Stimulated activated CD4-positive, alpha-beta T cell treated with anti-CD3 and anti-CD28 coated beads, Interleukin-2, amount 100 ng/mL, for 4 hours (primary cell): ENCODE data around the gene SCUBE3.

ENCODE experiments used
- DNase-seq: peaks from one replicate; pipeline ENCODE4 v3.0.0-alpha.2; 2020; ENCODE audit warnings: low read depth

SCUBE3 gene

GRCh38 chr6:35213824-35214756, at the start of gene SCUBE3:
Gene SCUBE3, plus strand, starts transcription at chr6:35213956. Its CDS starts 463 bp downstream, at chr6:35214419.
- DNase-seq: no peak

- no peak for DNase-seq
Measured at GRCh38 chr6:35164277-35164676, 49.5 kb upstream of the SCUBE3 start.

- no peak for DNase-seq
Measured at GRCh38 chr6:35164868-35165267, 48.9 kb upstream of the SCUBE3 start.

- DNase-seq: no peak
Measured at GRCh38 chr6:35165630-35166071, 48.1 kb upstream of the SCUBE3 start.

GRCh38 chr6:35166116-35166515, 47.6 kb upstream of the SCUBE3 start:
- no peak for DNase-seq

DNA sequence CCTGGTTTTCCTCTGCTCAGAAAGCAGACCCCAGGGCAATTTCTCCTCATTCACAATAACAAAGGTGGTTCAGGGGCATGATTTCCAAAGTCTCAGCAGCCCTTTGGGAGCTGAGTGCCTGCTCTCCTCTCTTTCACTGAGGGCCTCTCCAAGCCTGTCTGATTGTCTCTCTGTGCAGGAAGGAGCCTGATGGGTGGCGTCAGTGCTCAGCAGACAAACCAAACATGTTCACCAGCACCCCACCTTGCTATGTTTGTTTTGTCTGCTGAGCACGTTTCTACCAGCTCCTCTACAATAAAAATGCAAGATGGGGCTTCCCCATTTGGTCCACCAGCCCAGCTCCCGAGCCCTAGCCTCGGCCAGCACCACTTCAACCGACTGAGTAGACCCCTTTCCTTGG, 47.2 kb upstream of the SCUBE3 start:
- DNase-seq: no peak

- DNase-seq: no peak
Measured at GRCh38 chr6:35167505-35167904, 46.3 kb upstream of the SCUBE3 start.

DNA sequence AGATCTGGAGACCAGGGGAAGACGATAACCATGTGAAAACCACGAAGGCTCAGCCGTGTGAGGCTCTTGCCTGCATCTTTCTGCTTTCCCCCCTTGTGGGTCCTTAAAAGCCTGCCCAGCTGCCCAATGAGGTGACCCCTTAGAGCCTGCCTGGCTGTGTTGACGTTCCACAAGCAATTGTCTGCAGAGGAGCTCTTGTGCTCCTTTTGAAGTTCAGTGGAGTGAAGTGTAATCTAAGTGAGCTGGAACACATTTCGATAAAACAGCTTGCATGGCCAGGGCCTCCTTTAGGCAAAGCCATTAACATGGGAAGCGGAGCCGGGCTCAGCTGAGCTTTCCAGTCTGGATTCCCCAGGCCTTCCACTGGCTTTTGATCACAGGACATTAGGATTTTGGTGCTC, 45.3 kb upstream of the SCUBE3 start:
- no peak for DNase-seq

DNA sequence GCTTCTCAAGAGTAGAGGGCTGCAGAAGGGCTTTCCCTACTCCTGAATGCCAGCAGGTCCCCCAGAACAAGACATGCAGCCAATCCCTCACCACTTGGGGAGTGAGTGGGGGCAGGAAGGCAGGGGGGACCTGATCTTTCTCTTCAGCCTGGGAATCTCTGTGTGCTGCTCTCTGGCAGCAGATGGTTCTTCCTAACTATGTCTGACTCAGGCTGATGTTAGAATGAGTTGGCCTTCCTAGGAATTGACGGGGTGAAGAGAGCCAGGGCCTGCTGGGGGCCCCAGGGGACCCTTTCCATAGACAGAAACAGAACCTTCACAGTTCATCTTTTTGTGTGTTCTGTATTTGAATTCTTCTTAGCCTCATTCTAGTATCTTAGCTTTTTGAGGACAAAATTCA, 43.6 kb upstream of the SCUBE3 start:
- no peak for DNase-seq

- DNase-seq: no peak
Measured at GRCh38 chr6:35170891-35171290, 42.9 kb upstream of the SCUBE3 start.

- no peak for DNase-seq
Measured at GRCh38 chr6:35173044-35173426, 40.7 kb upstream of the SCUBE3 start.

GRCh38 chr6:35173427-35174087, 40.2 kb upstream of the SCUBE3 start:
- DNase-seq: no peak

GRCh38 chr6:35174088-35174434, 39.7 kb upstream of the SCUBE3 start:
- DNase-seq: no peak

DNA sequence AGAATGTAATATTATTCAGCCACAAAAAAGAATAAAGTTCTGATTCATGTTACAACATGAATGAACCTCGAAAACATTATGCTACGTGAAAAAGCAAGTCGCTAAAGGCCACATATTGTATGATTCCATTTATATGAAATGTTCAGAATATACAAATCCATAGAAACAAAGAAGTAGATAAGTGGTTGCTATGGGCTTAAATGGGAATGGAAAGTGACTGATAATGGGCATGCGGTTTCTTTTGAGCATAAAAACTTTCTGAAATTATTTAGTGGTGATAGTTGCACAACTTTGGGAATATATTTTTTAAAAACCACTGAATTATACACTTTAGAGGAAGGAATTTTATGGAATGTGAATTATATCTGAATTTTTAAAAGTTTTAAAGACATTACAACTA, 39.3 kb upstream of the SCUBE3 start:
- no peak for DNase-seq

- no peak for DNase-seq
Measured at GRCh38 chr6:35176301-35177024, 37.3 kb upstream of the SCUBE3 start.

DNA sequence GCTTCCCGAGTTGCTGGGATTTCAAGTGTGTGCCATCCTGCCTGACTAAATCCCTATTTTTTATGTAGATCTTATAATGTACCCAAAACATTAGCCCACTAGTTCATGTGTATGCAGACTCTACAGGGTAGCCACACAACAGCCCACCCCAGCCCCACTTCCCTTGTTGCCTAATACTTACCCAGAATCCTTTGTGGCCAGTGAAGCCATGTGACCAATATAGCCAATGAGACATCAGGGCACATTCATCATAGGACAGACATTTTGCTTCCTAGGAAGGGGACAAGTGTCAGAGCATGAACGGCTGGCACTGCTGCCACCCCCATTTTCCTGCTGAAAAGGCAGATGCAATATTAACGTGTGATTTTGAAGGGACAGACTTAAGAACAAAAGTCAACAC, 36.6 kb upstream of the SCUBE3 start:
- no peak for DNase-seq

- no peak for DNase-seq
Measured at GRCh38 chr6:35177596-35177995, 36.2 kb upstream of the SCUBE3 start.

DNA sequence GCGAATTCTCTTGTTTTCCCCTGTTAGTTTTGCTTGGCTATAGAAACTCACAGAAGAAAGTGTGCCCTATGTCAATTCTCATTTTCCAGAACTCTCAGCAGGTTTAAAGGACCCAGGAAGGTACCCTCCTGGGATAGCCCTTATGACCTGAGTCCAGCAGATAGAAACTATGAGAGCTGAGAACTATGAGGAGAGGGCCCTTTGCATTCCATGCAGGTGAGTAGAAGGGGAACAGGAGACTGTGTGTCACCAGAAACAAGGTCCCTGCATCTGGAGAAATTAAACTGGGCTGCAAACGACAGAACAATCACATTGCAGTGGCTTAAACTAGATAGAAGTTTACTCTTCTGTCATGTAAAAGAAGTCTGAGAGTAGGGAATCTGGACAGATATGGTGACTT, 35.7 kb upstream of the SCUBE3 start:
- DNase-seq: no peak

DNA sequence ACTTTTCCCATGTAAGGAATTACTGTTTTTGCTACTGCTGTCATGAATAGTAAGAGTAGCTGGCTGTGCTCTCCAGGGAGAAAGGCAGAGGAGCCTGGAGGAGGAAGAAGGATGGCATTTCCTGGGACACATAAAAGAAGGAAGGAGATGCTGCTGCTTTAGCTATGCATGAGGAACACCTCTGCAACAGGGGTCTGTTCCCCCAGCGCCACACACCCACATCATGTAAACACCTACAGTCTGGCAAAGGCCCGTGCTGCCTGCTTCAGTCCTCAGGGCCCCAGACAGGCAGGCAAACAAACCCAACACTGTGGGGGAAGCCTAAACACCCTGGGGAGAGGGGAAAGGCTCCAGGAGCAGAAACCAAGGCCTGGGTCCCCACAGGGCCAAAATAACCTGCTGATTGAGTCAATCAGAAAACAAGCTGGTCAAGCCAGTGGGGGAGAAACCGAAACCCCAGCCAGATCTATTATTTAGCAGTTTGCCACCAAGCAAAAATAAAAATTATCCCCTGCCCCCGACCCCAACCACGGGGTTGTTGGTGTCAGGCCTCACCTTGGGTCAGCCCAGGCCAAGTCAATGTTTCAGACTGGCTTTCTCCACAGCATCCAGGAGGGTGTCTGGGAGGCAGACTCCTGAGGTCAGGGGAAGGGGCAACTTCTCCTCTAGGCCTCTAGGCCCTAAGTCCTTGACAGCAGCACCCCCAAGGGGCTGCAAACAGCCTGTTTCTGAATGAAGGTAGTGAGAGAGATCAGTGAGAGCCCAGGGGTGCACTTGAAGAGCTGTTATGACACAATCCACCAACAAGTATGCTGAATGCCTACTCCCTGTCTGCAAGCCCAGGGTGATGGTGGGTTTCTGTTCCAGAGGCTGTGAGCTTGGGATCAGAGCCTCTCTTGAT, 34.6 kb upstream of the SCUBE3 start:
- no peak for DNase-seq

- DNase-seq: no peak
Measured at GRCh38 chr6:35179901-35180535, 33.7 kb upstream of the SCUBE3 start.

DNA sequence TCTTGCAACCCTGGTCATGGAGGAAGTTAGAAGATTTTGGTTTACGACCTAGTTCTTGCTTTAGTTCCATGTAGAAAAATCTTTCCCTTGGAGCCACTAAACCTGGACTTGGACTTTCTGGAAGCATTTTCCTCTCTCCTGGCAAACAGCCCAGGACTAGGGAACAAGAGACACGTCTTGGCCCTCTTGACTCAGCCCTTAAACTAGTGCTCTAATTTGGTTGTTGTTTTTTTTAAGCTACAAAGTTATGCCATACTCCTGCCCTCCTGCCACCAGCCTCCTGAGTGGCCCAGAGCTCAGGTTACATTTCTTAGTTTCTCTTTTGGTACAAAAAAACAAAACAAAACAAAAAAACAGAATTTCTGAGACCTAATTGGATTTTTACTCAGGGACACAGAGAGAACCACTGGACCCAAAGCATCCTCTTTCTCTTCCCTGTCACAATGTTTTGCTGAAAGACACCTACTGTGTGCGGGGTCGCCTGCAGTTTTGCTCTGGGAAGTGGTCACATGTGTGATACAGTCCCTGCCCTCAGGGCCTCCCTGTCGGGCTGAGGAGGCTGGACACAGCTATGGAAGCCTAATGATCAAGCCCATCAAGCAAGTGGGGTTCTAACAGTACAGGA, 32.3 kb upstream of the SCUBE3 start:
- DNase-seq: no peak
